ENCODE results near the gene TMEM242. TPM values are rescaled to one million over a fixed set of nuclear protein-coding genes. Genes with fewer than 3 reads are reported as not detected.
A peak's percentile ranks its signal among the peaks of the same experiment; 100 is the strongest.

Gene TMEM242
- total RNA-seq (2012; rRNA removed) (2.3 and 4.2 TPM in 2 replicates), polyA plus RNA-seq (2012; rRNA removed) (4.3 and 4.6 TPM in 2 replicates), Bru-seq, nascent RNA (percentile 67 among the genes with signal in this experiment), BruChase-seq, experiment 1, labeled RNA remaining after a 6-hour chase (percentile 64 among the genes with signal in this experiment), BruChase-seq, experiment 2, labeled RNA remaining after a 2-hour chase (percentile 63 among the genes with signal in this experiment)
- 1.9 and 2.1 TPM in 2 replicates for polyA plus RNA-seq (2012; cell fraction: cytosol; rRNA removed)
- 0.70 and 2.6 TPM in 2 replicates for polyA plus RNA-seq (2012; cell fraction: nucleus; rRNA removed; ENCODE audit: low replicate concordance)
- long read RNA-seq, full-length matches to known transcripts = 22 of 23 reads
- long read RNA-seq, partial matches to known transcripts = 0 of 23 reads
- long read RNA-seq, other reads (novel, unspliced or antisense) = 1 of 23 reads

DNA sequence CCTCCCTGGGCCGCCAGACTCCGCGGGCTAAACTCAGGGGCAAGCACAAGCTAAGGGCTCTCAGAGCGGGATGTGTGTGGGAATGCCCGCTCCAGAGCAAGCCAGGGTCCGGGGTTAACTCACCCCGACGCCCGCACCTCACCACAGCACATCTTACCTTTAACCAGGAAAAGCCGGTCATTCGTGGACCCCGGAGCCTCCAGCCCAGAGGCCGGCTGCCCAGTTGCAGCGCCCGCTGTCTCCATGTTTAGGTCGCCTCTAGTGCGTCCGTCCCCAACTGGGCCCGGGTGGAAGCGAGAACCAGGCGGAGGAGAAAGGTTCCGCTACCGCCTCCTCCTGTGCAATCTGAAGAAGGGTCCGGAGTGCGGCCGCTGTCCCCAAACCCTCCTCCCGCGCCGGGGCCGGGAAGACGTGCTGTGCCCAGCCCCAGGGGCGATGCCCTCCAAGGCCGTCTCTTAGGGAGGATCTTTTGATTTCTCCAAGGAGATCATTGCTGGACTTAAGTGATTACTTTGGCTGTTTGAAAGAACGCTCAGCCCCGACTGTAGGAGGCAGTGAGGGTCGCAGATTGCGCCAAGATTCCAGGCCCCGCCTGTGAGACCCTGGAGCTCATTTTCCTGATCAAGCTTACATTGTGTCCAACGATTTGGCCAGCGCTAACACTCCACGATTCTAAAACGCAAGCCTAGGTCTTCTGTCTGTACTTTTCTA lies at the start of gene TMEM242:
Gene TMEM242, minus strand, starts transcription at position 265 of the 711 bp plus-strand sequence. Its CDS starts 20 bp downstream, at position 245.
- Histone ChIP-seq H4K8ac (ENCODE audit: low read depth in 2 of 2, low read length in 2 of 2) (peak within 1 kb of the TSS; percentile 90 to 98), H4K5ac (ENCODE audit: low read depth, low read length) (peak within 1 kb of the TSS; percentile 89), H3K18ac (ENCODE audit: low read depth, low read length) (peak within 1 kb of the TSS; percentile 46), H4K91ac (ENCODE audit: insufficient read depth, low read depth, low read length) (peak within 1 kb of the TSS; percentile 69), H3K9ac (ENCODE audit: low read depth, low read length) (peak within 1 kb of the TSS; percentile 92), H3K27me3 (ENCODE audit: control insufficient read depth, insufficient read depth, low read length) (no peaks in the 10 kb centered on the region), H3K27ac (ENCODE audit: insufficient read depth, low read length) (peak within 1 kb of the TSS; percentile 84), H2BK20ac (ENCODE audit: low read depth, low read length) (peak within 1 kb of the TSS; percentile 5; the same call in 1 of the 2 replicates), H3K14ac (replicated peaks; ENCODE audit: low read depth, low read length) (peak within 1 kb of the TSS; percentile 82), H3K23ac (ENCODE audit: low read depth, low read length) (peak within 1 kb of the TSS; percentile 71), H2AK5ac (ENCODE audit: low read depth, low read length) (peak within 1 kb of the TSS; percentile 7; the same call in 1 of the 2 replicates), H3K4ac (ENCODE audit: low read depth, low read length) (peak within 1 kb of the TSS; percentile 85), H4K20me1 (ENCODE audit: insufficient read depth, low read length) (no peaks in the 10 kb centered on the region; the same call in 1 of the 2 replicates), H3K4me3 (ENCODE audit: insufficient read depth, low read depth, low read length) (peak within 1 kb of the TSS; percentile 86), H3K36me3 (ENCODE audit: control insufficient read depth, insufficient read depth, low read length) (peaks cover 2% of the 10 kb centered on the region; the same call in 1 of the 2 replicates), H2AK9ac (replicated peaks; ENCODE audit: low read depth, low read length, poor library complexity) (peak within 1 kb of the TSS; percentile 91), H2AFZ (replicated peaks; ENCODE audit: low read length, poor library complexity) (peak within 1 kb of the TSS; percentile 88), H3K4me2 (ENCODE audit: low read depth, low read length) (peak within 1 kb of the TSS; percentile 91), H2BK5ac (ENCODE audit: low read depth, low read length, poor library complexity, severe bottlenecking) (peak within 1 kb of the TSS; percentile 64), H3K9me3 (ENCODE audit: control insufficient read depth, insufficient read depth, low read length) (no peaks in the 10 kb centered on the region), H3K56ac (ENCODE audit: extremely low read depth, insufficient read depth, low read length) (peak within 1 kb of the TSS; percentile 74), H2BK15ac (ENCODE audit: low read depth, low read length) (peak within 1 kb of the TSS; percentile 45; the same call in 1 of the 3 replicates), H2BK120ac (ENCODE audit: low read depth, low read length) (peak within 1 kb of the TSS; percentile 36), H3K4me1 (ENCODE audit: control insufficient read depth, insufficient read depth, low read length) (no peaks in the 10 kb centered on the region), H3K9me1 (ENCODE audit: insufficient read depth, low read length) (peaks cover 3% of the 10 kb centered on the region; the same call in 1 of the 2 replicates), H3K79me1 (ENCODE audit: low read depth in 1 of 2, low read length in 2 of 2) (peaks cover 4 to 18% of the 10 kb centered on the region in 2 experiments; a peak in 3 of 4 replicates)
- DNase-seq (peak; percentile 93), ATAC-seq (ENCODE audit: low read depth) (peak; percentile 96)
- intact Hi-C loops (cut with micrococcal nuclease) (loop anchor here (1.0 to 5.0 kb wide), 4 partner anchors 57 to 549 kb away; no protein-coding TSS in a partner anchor), in situ Hi-C loops (cut with MboI; ENCODE audit: low sequenced_read_pairs) (loop anchor here (25.0 kb wide), 1 partner anchor 564 kb away; no protein-coding TSS in a partner anchor), dilution Hi-C loops (cut with HindIII; ENCODE audit: low sequenced_read_pairs, unreplicated experiment) (no loop called here)
- 0% methylated on average over 18 of the region's 42 CpGs; no CpG with 5 or more reads in 1 of the 2 experiments for WGBS, 2 experiments (ENCODE audit: extremely low coverage in 2 of 2, insufficient read length in 1 of 2)
- CTCF ChIA-PET = interaction anchor here (0.6 to 2.2 kb wide), 6 partner anchors 9 to 306 kb away, joined by 3 to 9 read pairs (median 3); no protein-coding TSS in a partner anchor
- BruUV-seq (replicated peaks) = no TSS peak
- POLR2A ChIA-PET (ENCODE audit: unreplicated experiment) = interaction anchor here (0.6 kb wide), 1 partner anchor 314 kb away, joined by 3 read pairs; no protein-coding TSS in a partner anchor
- TF ChIP-seq FOS (IDR thresholded peaks at IDR 0.05; ENCODE audit: low read depth, low read length) (0 out of 2 replicates have a peak, but pooled peaks have one; percentile 4), NFE2L2 (IDR thresholded peaks at IDR 0.05; ENCODE audit: low read depth, low read length) (peak; percentile 36; the same call in 1 of the 2 replicates), SMC3 (IDR thresholded peaks at IDR 0.05; ENCODE audit: low read depth, low read length) (no peak), CHD1 (IDR thresholded peaks at IDR 0.05; ENCODE audit: low read depth, low read length) (0 out of 2 replicates have a peak, but pooled peaks have one; percentile 63), MAFK (IDR thresholded peaks at IDR 0.05; ENCODE audit: low read depth, low read length) (peak; percentile 14; the same call in 1 of the 2 replicates), RCOR1 (IDR thresholded peaks at IDR 0.05; ENCODE audit: insufficient replicate concordance, low read length) (peak; percentile 74), MXI1 (IDR thresholded peaks at IDR 0.05; ENCODE audit: borderline replicate concordance, low read depth, low read length) (no peak), CEBPB (IDR thresholded peaks at IDR 0.05; ENCODE audit: low read depth, low read length) (peak; percentile 26; the same call in 1 of the 2 replicates), RFX5 (IDR thresholded peaks at IDR 0.05; ENCODE audit: low read depth, low read length) (no peak), POLR2A (IDR thresholded peaks at IDR 0.05; ENCODE audit: low read depth, low read length) (peak; percentile 85), RAD21 (IDR thresholded peaks at IDR 0.05; ENCODE audit: low read length) (0 out of 2 replicates have a peak, but pooled peaks have one; percentile 32)
- TF ChIP-seq, protein P1, sequence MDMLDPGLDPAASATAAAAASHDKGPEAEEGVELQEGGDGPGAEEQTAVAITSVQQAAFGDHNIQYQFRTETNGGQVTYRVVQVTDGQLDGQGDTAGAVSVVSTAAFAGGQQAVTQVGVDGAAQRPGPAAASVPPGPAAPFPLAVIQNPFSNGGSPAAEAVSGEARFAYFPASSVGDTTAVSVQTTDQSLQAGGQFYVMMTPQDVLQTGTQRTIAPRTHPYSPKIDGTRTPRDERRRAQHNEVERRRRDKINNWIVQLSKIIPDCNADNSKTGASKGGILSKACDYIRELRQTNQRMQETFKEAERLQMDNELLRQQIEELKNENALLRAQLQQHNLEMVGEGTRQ (IDR thresholded peaks at IDR 0.05; ENCODE audit: low read depth, low read length) = 0 out of 2 replicates have a peak, but pooled peaks have one; percentile 9
- TF ChIP-seq, protein P2, sequence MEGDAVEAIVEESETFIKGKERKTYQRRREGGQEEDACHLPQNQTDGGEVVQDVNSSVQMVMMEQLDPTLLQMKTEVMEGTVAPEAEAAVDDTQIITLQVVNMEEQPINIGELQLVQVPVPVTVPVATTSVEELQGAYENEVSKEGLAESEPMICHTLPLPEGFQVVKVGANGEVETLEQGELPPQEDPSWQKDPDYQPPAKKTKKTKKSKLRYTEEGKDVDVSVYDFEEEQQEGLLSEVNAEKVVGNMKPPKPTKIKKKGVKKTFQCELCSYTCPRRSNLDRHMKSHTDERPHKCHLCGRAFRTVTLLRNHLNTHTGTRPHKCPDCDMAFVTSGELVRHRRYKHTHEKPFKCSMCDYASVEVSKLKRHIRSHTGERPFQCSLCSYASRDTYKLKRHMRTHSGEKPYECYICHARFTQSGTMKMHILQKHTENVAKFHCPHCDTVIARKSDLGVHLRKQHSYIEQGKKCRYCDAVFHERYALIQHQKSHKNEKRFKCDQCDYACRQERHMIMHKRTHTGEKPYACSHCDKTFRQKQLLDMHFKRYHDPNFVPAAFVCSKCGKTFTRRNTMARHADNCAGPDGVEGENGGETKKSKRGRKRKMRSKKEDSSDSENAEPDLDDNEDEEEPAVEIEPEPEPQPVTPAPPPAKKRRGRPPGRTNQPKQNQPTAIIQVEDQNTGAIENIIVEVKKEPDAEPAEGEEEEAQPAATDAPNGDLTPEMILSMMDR (conservative IDR thresholded peaks at IDR 0.05; ENCODE audit: low read depth, low read length) = no peak
